Jurkat, Clone E6-1 (cell line): ENCODE data around the gene OR2T5.
"Not testable (repeated sequence)": the region's sequence is repeated elsewhere in the genome, so short reads cannot be mapped to it uniquely, and the experiment has no call there.

ENCODE experiments used
- DNase-seq: peaks from one replicate; pipeline ENCODE4 v3.0.0-alpha.2; 2011; ENCODE audit warnings: low read depth, low spot score
- H3K4me3 ChIP-seq: 2 replicates; pipeline ENCODE4 v1.5.1; 2011; ENCODE audit warnings: mild to moderate bottlenecking, low read length, control low read depth, moderate library complexity

Gene OR2T5

DNA sequence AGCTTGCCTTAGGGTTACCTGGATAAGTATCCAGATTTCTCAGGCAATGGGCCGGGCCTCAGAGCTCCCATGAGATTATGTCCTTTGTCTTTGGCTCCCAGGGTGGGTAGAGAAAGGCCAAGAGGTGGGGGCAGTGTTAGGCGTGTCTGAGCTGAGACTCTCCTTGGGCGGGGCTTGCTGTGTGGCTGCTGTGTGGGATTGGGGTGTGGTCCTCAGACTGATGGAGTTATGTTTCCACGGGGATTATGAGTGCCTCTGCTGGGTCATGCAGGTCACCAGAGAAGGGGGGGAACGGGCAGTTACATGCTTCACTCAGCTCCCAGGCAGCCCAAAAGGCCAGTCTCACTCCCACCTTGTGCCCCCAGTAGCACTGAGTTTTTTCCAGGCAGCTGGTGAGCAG lies 8.3 kb downstream of the OR2T5 start:
- H3K4me3 ChIP-seq, DNase-seq: not testable (repeated sequence)

DNA sequence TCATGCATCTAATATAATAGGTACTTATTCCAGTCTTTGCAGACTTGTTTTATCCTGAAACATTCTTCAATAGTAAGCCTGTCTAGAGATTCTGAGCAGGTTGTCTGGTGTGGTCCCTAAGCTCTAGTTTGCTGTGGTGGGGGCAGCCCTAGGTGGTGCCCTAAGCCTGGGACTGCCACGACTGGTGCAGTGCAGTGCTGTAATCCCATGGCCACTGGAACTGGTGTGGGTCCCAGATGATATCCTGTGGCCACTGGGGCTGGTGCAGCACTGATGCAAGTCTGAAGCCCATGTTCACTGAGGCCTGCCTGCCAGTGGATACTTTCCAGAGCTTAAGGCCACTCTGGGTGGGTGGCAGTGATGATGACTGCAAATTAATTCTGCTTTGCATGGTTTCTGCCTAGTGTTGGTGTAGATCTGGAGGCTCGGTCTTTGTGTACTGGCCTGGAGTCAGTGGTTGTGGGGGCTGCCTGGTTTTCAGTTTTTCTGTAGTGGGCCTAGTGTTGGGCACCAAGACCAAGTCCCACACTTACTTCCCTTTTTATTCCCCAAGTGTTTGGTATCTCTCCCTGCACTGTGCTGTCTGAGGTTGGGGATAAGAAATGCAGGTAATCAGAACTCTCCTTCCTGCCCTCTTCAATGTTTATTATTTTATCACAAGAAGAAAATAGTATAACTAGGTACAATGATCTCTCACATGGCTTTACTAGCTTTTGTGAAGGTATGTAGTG lies 12.1 kb downstream of the OR2T5 start:
- not testable (repeated sequence) for DNase-seq, H3K4me3 ChIP-seq

DNA sequence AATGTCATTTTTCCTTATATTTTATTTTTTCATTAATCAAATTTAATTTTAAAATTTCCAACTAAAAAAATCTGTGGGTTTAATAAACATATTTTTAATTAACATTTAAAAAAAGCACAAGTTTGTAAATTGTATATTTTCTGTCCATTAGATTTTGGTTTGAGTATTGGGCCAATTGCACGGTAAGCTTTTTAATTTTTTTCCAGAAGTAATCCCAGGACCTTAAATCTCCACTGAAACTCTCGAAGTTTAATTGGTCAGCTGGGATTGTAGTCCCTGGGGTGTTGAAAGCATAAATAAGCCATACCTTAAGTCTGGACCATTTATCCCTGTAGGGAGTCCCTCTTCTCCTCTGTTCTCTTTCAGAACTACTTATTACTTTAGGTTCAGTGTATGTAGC lies 19.4 kb downstream of the OR2T5 start, which contains the start of gene OR2G6:
TSS of gene OR2G6 (plus strand) at position 301 of the 400 bp plus-strand sequence. CDS start 13,574 bp downstream, outside the sequence.
- DNase-seq, H3K4me3 ChIP-seq: not testable (repeated sequence)

GRCh38 chr1:248510217-248510616 lies 21.8 kb downstream of the OR2T5 start:
- H3K4me3 ChIP-seq, DNase-seq: not testable (repeated sequence)

DNA sequence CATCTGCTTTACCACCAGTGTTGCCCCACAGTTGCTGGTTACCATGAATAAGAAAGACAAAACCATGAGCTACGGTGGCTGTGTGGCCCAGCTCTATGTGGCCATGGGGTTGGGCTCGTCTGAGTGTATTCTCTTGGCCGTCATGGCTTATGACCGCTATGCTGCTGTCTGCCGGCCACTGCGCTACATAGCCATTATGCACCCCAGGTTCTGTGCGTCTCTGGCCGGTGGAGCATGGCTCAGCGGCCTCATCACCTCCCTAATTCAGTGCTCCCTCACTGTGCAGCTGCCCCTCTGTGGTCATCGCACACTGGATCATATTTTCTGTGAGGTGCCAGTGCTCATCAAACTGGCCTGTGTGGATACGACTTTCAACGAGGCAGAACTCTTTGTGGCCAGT lies 33.5 kb downstream of the OR2T5 start:
- DNase-seq = no peak

DNA sequence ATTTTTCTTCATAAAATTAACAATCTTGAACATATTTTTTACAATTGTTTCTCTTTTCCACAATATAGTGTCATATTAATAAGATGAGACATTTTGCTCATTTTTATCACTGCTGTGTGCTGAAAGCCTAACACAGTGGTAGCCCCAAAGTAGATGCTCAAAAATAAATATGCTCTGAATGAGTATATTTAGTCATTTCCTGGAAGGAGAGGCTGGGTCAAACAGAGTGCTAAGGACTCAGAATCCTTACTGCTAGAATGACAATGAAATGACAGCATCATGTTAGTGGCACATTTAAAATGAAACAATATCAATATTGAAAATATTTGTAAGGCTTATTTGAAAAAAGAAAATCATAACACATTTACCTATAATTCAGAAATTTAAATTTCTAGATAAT lies 49.1 kb downstream of the OR2T5 start:
- DNase-seq, H3K4me3 ChIP-seq: not testable (repeated sequence)

More for the DNA sequence above, 33.5 kb downstream of the OR2T5 start:
- no peak overlapping the region for H3K4me3 ChIP-seq
